ENCODE measurements around the gene LGMN. TPM values are rescaled to one million over a fixed set of nuclear protein-coding genes. Genes with fewer than 3 reads are reported as not detected.

LGMN gene
- total and polyA plus RNA-seq, 2 of the 8 experiments (the other 6 are each of a cell fraction or from before 2014, with no cell fraction given): 57.4 to 83.4 TPM

- no peak overlapping the region for H2BK5ac ChIP-seq (ENCODE audit: low read depth, low read length)
- ChIA-PET POLR2A (ENCODE audit: partially characterized antibody) (interaction anchor here (1.2 kb wide), 1 partner anchor 32 kb away, joined by 5 read pairs; the partner anchor contains the start of gene LGMN), CTCF (ENCODE audit: partially characterized antibody) (interaction anchor here (1.0 to 2.0 kb wide), 5 partner anchors 15 to 94 kb away, joined by 3 to 10 read pairs (median 4); no protein-coding TSS in a partner anchor)
- no peak overlapping the region for H3K4ac ChIP-seq (replicated peaks; ENCODE audit: insufficient read length, low read depth, low read length)
- H3K4me1 ChIP-seq (replicated peaks in 1 of 4; ENCODE audit: control insufficient read depth in 3 of 4, insufficient read depth in 4 of 4, low read length in 3 of 4): no peaks in the 10 kb centered on the region
- no peaks in the 10 kb centered on the region for H3K79me2 ChIP-seq (ENCODE audit: control insufficient read depth in 1 of 2, insufficient read depth in 2 of 2, low read length in 2 of 2)
- no peak overlapping the region for H3K4me2 ChIP-seq (ENCODE audit: insufficient read depth in 1 of 2, low read depth in 2 of 2, low read length in 2 of 2)
- H2BK15ac ChIP-seq (ENCODE audit: low read length): no peak overlapping the region
- no peak for FAIRE-seq
- no peaks in the 10 kb centered on the region for H3K79me1 ChIP-seq (ENCODE audit: low read depth, low read length)
- no peak overlapping the region for H3K27ac ChIP-seq (ENCODE audit: low read depth, low read length)
- no peaks in the 10 kb centered on the region for H3K9me3 ChIP-seq (ENCODE audit: insufficient read depth in 2 of 2, low read depth in 1 of 2, low read length in 1 of 2)
- no peak overlapping the region for H2AFZ ChIP-seq (ENCODE audit: low read length)
- no peak overlapping the region for H2BK120ac ChIP-seq (replicated peaks; ENCODE audit: low read depth, low read length)
- H3K23me2 ChIP-seq (ENCODE audit: low read depth, low read length): no peaks in the 10 kb centered on the region
- no peak overlapping the region for H2AK5ac ChIP-seq (ENCODE audit: low read depth, low read length)
- no peak overlapping the region for H3K18ac ChIP-seq (ENCODE audit: extremely low read depth, low read length)
- no peak overlapping the region for H4K8ac ChIP-seq (ENCODE audit: extremely low read depth, insufficient read depth, low read length)
- no peak for TF ChIP-seq TAF7 (optimal IDR thresholded peaks at IDR 0.05; ENCODE audit: borderline replicate concordance, low read depth, low read length)
- TF ChIP-seq FOSL1 (IDR thresholded peaks at IDR 0.05; ENCODE audit: insufficient read depth, low read depth, low read length): no peak
- TF ChIP-seq NANOG (IDR thresholded peaks at IDR 0.05; ENCODE audit: insufficient read depth, low read depth, low read length, poor library complexity, severe bottlenecking): no peak
- no peaks in the 10 kb centered on the region for H4K20me1 ChIP-seq (replicated peaks in 1 of 2; ENCODE audit: control insufficient read depth in 1 of 2, insufficient read depth in 2 of 2, low read length in 2 of 2)
- H4K91ac ChIP-seq (replicated peaks; ENCODE audit: insufficient read length, low read length): no peak overlapping the region
- H3K56ac ChIP-seq (replicated peaks; ENCODE audit: insufficient read length, low read depth, low read length): no peak overlapping the region
- 93% methylated on average over 7 of the region's 7 CpGs; no CpG with 5 or more reads in 1 of the 2 experiments for WGBS, 2 experiments (ENCODE audit: extremely low coverage in 1 of 2, insufficient coverage in 1 of 2, insufficient read length in 1 of 2, insufficient replicate concordance in 2 of 2, low coverage in 1 of 2, low lambda C conversion rate in 2 of 2, missing lambda C conversion rate in 1 of 2)
- H3K9ac ChIP-seq (replicated peaks in 1 of 4; ENCODE audit: extremely low read depth in 1 of 4, low read depth in 3 of 4, low read length in 3 of 4): no peak overlapping the region
- H3K36me3 ChIP-seq (ENCODE audit: control insufficient read depth in 2 of 4, insufficient read depth in 4 of 4, low read length in 3 of 4): no peaks in the 10 kb centered on the region
- no peak overlapping the region for H3K14ac ChIP-seq (ENCODE audit: insufficient read length)
- no peak overlapping the region for H2BK20ac ChIP-seq (ENCODE audit: low read length)
- H3K27me3 ChIP-seq (replicated peaks in 1 of 4; ENCODE audit: control insufficient read depth in 3 of 4, extremely low read depth in 1 of 4, insufficient read depth in 3 of 4, low read length in 3 of 4): no peaks in the 10 kb centered on the region; a peak in 1 of 7 replicates
- H3K4me3 ChIP-seq (ENCODE audit: extremely low read depth in 1 of 4, insufficient read depth in 2 of 4, low read depth in 3 of 4, low read length in 4 of 4): no peak overlapping the region
- no peak overlapping the region for H2BK12ac ChIP-seq (ENCODE audit: low read depth, low read length)
- no peak overlapping the region for H4K5ac ChIP-seq (ENCODE audit: insufficient read length, low read depth, low read length)
- no peak overlapping the region for H3K23ac ChIP-seq (ENCODE audit: insufficient read length)
- no peak for DNase-seq (ENCODE audit: low read depth in 1 of 2, low spot score in 2 of 2)
These were observed 32.2 kb upstream of the LGMN start for GRCh38 chr14:92780444-92781232.

Measured in H1 (cell line).